HG02870 (cell line): Measurements from ENCODE around the gene KRTAP5-6.

Experiments
- ATAC-seq: cut with Tn5 transposase; IDR thresholded peaks from one replicate; pipeline ENCODE4 v1.9.1; 2021; ENCODE audit warnings: mild to moderate bottlenecking, moderate library complexity; ENCODE audit not compliant: unreplicated experiment

Gene KRTAP5-6

DNA sequence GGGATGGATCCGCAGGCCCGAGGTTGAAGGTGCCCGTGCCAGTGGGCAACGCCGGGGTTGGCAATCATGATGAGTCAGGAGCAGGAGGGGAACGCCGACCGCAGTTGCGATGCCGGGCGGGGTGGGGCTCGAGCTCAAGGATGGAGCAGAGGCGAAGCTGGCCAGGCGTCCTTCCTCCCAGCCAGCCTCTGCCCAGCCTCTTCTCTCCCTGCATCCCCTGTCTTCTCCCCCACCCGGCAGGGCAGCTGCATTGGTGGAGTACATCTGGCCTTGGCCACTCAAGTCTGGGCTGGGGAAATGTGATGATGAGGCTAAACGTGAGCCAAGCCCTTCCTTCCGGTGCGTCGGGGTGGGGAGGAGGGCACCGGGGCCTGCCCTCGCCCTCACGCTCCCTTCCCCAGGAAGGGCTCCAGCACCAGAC is 49.5 kb downstream of the KRTAP5-6 start:
- no peak for ATAC-seq

DNA sequence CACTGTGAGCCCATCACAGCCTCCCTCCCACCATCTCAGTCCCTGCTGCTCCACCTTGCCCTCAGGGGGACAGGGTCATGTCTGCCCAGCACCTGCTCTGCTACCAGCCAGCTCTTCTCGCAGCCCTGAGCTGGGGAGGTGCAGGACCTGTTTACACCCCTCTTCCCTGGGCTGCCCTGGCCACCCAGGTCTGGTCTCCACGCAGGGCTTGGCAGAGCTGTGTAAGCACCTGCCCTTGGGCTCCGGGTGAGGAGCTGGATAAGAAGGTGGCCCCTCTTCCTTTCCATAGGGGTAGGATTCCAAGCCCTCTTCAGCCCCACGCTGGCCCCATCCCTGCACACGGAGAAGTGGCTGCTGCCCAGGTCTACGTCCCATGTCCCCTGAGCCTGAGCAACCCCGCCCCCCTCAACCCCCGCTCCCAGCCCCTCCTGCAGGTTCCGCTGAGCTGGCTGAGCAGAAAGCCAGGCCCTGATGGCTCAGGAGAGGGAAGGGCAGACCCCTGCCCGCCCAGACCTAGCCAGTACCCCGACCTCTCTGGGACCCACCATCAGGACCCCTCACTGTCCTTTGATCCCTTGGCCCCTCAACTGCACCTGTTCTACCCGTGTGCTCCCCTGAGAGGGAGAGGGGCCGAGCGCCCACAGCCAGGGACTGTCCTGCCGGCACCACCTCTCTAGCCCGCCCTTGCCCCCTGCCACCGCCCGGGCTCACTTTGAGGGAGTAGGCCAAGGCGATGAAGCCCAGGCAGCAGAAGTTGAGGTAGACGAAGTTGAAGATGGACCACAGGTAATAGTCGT is 50.2 kb downstream of the KRTAP5-6 start:
- ATAC-seq, result no peak
